ENCODE results near the gene RNF151. TPM values are rescaled to one million over a fixed set of nuclear protein-coding genes. Genes with fewer than 3 reads are reported as not detected.
A peak's percentile ranks its signal among the peaks of the same experiment; 100 is the strongest.

RNF151 gene
- total and polyA plus RNA-seq, 2 of the 13 experiments (the other 11 are each of a cell fraction or from before 2014, with no cell fraction given) = not detected

GRCh38 chr16:1940273-1941161, 26.1 kb upstream of the RNF151 start (continued):
- TF ChIP-seq ZNF205 (CRISPR knock-in tag; IDR thresholded peaks at IDR 0.05) (no peak), ZSCAN30 (CRISPR knock-in tag; IDR thresholded peaks at IDR 0.05) (no peak), ZNF335 (CRISPR knock-in tag; IDR thresholded peaks at IDR 0.05) (peak; percentile 82), SPEN (CRISPR knock-in tag; IDR thresholded peaks at IDR 0.05; ENCODE audit: low read depth) (peak; percentile 33), ZNF18 (CRISPR knock-in tag; IDR thresholded peaks at IDR 0.05; ENCODE audit: insufficient replicate concordance) (no peak), ZNF496 (CRISPR knock-in tag; IDR thresholded peaks at IDR 0.05; ENCODE audit: insufficient replicate concordance) (no peak), REL (CRISPR knock-in tag; conservative IDR thresholded peaks at IDR 0.05) (peak; percentile 81), IKZF1 (IDR thresholded peaks at IDR 0.05) (no peak), THAP11 (CRISPR knock-in tag; IDR thresholded peaks at IDR 0.05) (peak; percentile 66), PATZ1 (CRISPR knock-in tag; IDR thresholded peaks at IDR 0.05) (peak; percentile 97), ZNF343 (CRISPR knock-in tag; IDR thresholded peaks at IDR 0.05) (0 out of 2 replicates have a peak, but pooled peaks have one; percentile 52), ZNF644 (CRISPR knock-in tag; IDR thresholded peaks at IDR 0.05; ENCODE audit: low read depth) (peak; percentile 65; the same call in 1 of the 2 replicates), DNMT1 (CRISPR knock-in tag; IDR thresholded peaks at IDR 0.05) (no peak), ZNF12 (CRISPR knock-in tag; IDR thresholded peaks at IDR 0.05) (no peak), SATB2 (CRISPR knock-in tag; IDR thresholded peaks at IDR 0.05) (0 out of 2 replicates have a peak, but pooled peaks have one; percentile 53), HHEX (CRISPR knock-in tag; IDR thresholded peaks at IDR 0.05) (no peak), RAD21 (CRISPR knock-in tag; IDR thresholded peaks at IDR 0.05) (no peak), RXRA (CRISPR knock-in tag; IDR thresholded peaks at IDR 0.05) (peak; percentile 79), ZBTB14 (CRISPR knock-in tag; IDR thresholded peaks at IDR 0.05) (no peak), TGIF2 (CRISPR knock-in tag; IDR thresholded peaks at IDR 0.05) (peak; percentile 17; the same call in 1 of the 2 replicates), SALL1 (CRISPR knock-in tag; IDR thresholded peaks at IDR 0.05) (peak; percentile 90), TARDBP (CRISPR knock-in tag; IDR thresholded peaks at IDR 0.05) (peak; percentile 96), U2AF1 (optimal IDR thresholded peaks at IDR 0.05; ENCODE audit: low read depth, low read length) (peak; percentile 95), ZNF597 (CRISPR knock-in tag; IDR thresholded peaks at IDR 0.05) (no peak)

Measured in HepG2 (cell line).